Measurements from ENCODE around the gene RAI2.

RAI2 gene

GRCh38 chrX:17778997-17779396 lies 82.1 kb downstream of the RAI2 start:
- no peak for DNase-seq

DNA sequence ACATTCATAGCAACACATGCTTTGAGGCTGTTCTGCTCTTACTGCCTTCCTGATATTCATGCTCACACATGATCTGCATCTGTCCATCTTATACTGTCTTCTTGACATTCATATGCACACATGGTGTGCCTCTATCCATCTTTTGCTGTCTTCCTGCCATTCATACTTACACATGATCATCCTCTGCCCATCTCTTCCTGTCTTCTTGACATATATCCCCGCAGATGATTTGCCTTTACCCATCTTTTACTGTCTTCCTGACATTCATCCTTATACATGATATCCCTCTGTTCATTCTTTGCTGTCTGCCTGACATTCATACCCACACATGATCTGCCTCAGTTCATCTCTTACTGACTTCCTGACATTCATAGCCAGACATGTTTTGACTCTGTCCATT lies 87.0 kb downstream of the RAI2 start:
- no peak for DNase-seq

GRCh38 chrX:17773221-17773876 lies 87.7 kb downstream of the RAI2 start:
- DNase-seq, result no peak

DNA sequence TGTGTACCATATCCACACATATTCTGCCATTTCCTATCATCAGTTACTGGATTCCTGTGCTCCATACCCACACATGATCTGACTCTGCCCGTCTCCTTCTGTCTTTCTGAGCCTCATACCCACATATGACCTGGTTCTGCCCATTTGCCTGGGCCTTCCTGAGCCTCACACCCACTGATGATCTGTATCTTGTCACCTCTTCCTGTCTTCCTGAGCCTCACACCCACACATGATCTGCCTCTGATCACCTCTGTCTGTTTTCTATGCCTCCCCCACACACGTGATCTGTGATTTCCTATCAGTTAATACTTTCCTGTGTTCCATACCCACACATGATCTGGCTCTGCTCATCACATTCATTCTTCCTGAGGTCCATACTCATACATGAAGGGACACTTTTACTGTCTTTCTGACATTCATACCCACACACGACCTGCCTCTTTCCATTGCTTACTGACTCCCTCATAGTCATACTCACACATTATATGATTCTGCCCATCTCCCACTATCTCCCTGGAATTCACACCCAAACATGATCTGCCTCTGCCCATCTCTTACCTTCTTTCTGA lies 91.3 kb downstream of the RAI2 start:
- no peak for DNase-seq

DNA sequence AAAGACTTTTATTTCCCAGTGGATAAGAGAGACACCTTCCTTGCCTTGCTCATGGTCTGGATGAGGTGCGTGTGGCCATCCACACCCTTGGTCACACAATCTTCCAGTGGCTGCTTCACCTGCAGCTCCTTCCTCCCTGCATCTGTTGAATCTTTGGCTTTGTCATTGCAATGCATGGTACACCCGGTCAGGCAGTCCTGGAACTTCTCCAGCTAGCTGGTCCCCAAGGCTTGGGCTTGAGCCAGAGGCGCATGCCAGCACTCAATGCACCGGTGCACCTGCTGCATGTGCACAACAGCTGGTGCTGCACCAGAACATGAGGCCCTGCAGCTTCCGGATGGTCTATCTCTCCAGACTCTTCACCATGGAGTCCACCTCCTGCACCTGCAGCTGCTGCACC lies 92.1 kb downstream of the RAI2 start:
- DNase-seq, result no peak

DNA sequence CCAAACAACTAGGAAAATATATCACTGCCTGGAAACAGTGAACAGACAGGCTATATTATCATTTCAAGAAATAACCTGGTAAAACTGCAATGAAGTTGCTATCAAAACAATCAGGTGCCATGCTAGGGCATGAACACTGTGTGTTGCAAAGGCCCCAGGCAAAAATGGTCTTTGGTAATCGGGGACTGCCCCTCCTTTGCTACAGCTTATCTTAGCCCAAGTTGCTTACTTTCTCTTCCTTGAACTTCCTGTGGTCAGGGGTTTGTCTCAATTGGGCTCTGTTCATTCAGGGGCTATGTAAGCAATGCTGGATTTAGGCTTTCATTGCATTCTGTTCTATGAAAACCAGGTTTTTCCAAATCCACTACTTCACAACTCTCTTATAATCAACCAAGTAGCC lies 93.4 kb downstream of the RAI2 start:
- DNase-seq, result no peak

- no peak for DNase-seq
Measured at GRCh38 chrX:17759990-17760389, 101.1 kb downstream of the RAI2 start.

DNA sequence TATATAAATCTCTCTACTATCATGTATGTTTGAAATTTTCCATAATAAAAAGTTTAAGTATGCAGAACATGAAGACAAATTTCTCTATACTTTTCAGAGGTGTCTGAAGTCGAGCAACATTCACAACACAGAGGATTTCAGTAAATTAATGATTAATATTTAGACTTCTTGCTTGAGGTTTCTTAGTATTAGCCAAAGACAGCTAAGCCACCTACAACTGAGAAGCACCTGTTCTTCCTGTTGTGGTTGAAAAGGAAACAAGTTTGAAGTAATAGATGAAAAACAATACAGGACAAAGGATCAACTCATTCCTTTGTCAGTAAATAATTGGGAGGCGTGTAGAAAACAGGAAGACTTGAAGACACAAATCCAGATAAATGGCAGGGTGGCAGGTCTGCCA lies 102.7 kb downstream of the RAI2 start:
- DNase-seq, result no peak

DNA sequence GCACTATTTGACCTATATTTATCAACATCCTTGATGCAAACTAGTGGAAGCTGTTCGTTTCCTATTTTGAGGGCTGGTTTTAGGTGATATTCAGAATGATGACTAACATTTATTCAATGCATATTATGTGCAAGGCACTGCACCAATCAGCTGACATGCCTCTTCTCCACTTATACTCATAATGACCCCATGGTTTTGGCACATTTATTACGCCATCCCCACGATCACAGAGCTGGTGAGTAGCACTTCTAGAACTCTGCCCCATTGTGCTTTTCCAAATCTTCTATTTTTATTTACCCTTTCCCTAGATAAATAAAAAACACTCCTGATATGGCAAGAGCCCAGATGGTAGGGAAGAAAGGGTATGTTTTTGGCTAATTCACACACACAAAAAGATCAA lies 110.7 kb downstream of the RAI2 start:
- no peak for DNase-seq

Measured in bone marrow (tissue), 2 donors.